Measurements from ENCODE around the gene TMEM245. TPM values are rescaled to one million over a fixed set of nuclear protein-coding genes. Genes with fewer than 3 reads are reported as not detected.
A peak's percentile ranks its signal among the peaks of the same experiment; 100 is the strongest.

Gene TMEM245
- total RNA-seq, 1 donor from 2014 or later = 52.2 TPM

DNA sequence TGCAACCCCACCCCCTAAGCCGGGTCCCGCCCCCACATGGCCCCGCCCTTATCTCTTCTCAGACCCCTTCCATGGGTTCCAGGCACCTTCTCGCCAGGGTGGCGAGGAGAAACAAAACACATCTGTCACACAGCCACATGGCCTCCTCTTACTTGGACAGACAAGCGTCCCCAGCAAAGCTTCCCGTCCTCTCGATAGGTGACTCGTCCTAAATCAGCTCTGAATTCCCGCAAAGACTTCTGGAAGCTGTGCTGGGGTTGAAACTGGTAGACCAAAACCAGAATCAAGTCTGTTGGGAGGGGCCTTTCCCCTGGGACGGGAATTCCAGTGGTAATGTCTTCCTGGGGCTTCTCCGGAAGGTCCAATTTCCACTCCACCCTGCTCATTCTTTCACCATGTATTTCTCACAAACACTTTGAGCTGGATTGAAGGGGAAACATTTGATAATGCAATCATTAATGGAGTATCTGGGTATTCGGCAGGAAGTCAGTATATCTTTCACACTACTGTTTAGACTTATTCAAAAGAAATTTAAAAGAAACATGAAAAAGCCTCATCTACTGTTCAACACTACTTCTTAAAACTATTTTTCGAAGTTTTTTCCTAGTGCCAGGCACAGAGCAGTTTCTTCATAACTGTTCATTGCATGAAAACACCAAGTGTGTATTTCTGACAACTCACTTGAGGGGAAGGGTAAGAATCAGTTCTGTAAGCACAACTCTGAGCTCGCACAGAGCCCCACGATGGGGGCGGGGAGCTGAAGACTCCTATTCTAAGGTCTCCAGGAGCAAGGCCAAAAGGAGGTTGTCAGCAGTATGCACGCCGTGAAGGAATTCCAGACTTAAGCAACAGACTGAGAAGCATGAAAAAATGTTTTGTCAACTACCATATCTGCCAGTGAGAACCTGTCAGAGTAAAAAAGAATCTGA lies 105.8 kb downstream of the TMEM245 start:
- peak overlapping the region; percentile 87 for H3K4me2 ChIP-seq (ENCODE audit: low read length)
- H3K36me3 Mint-ChIP-seq (ENCODE audit: low read depth, unreplicated experiment) = peaks cover 4% of the 10 kb centered on the region
- no peaks in the 10 kb centered on the region for H3K9me3 ChIP-seq (ENCODE audit: insufficient read depth, low read depth, low read length)
- FAIRE-seq (no peak), DNase-seq (ENCODE audit: low read depth) (peak; percentile 63)
- peak overlapping the region; percentile 92 for H3K27ac Mint-ChIP-seq (ENCODE audit: unreplicated experiment)
- H3K79me2 ChIP-seq (ENCODE audit: insufficient read depth, low read length) = peaks cover 30% of the 10 kb centered on the region
- H3K4me3 Mint-ChIP-seq (ENCODE audit: unreplicated experiment) = peak overlapping the region; percentile 89
- no peaks in the 10 kb centered on the region for H3K36me3 ChIP-seq (ENCODE audit: insufficient read depth, low read length)
- peak overlapping the region; percentile 62 for H3K27ac ChIP-seq (ENCODE audit: low read depth, low read length)
- peaks cover 31% of the 10 kb centered on the region for H3K4me1 Mint-ChIP-seq (ENCODE audit: low read depth, unreplicated experiment)
- no peaks in the 10 kb centered on the region for H3K27me3 ChIP-seq (ENCODE audit: insufficient read depth, low read length)
- H3K4me3 ChIP-seq (ENCODE audit: insufficient read depth, low read depth, low read length) = peak overlapping the region; percentile 62
- no peak for TF ChIP-seq EZH2 (IDR thresholded peaks at IDR 0.05; ENCODE audit: insufficient read depth, low read length)
- TF ChIP-seq, protein P1, sequence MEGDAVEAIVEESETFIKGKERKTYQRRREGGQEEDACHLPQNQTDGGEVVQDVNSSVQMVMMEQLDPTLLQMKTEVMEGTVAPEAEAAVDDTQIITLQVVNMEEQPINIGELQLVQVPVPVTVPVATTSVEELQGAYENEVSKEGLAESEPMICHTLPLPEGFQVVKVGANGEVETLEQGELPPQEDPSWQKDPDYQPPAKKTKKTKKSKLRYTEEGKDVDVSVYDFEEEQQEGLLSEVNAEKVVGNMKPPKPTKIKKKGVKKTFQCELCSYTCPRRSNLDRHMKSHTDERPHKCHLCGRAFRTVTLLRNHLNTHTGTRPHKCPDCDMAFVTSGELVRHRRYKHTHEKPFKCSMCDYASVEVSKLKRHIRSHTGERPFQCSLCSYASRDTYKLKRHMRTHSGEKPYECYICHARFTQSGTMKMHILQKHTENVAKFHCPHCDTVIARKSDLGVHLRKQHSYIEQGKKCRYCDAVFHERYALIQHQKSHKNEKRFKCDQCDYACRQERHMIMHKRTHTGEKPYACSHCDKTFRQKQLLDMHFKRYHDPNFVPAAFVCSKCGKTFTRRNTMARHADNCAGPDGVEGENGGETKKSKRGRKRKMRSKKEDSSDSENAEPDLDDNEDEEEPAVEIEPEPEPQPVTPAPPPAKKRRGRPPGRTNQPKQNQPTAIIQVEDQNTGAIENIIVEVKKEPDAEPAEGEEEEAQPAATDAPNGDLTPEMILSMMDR (IDR thresholded peaks at IDR 0.05; ENCODE audit: insufficient read depth, low read depth, low read length) = no peak
- H4K20me1 ChIP-seq (ENCODE audit: insufficient read depth, low read length) = peaks cover 34% of the 10 kb centered on the region
- peaks cover 28% of the 10 kb centered on the region for H3K4me1 ChIP-seq (ENCODE audit: insufficient read depth, low read length)
- peak overlapping the region; percentile 64 for H3K9ac ChIP-seq (ENCODE audit: low read length)
- peak overlapping the region; percentile 68 for H2AFZ ChIP-seq (ENCODE audit: low read depth, low read length)
- H3K9me3 Mint-ChIP-seq (ENCODE audit: unreplicated experiment) = no peaks in the 10 kb centered on the region
- H3K27me3 Mint-ChIP-seq (ENCODE audit: low read depth, unreplicated experiment) = no peaks in the 10 kb centered on the region

DNA sequence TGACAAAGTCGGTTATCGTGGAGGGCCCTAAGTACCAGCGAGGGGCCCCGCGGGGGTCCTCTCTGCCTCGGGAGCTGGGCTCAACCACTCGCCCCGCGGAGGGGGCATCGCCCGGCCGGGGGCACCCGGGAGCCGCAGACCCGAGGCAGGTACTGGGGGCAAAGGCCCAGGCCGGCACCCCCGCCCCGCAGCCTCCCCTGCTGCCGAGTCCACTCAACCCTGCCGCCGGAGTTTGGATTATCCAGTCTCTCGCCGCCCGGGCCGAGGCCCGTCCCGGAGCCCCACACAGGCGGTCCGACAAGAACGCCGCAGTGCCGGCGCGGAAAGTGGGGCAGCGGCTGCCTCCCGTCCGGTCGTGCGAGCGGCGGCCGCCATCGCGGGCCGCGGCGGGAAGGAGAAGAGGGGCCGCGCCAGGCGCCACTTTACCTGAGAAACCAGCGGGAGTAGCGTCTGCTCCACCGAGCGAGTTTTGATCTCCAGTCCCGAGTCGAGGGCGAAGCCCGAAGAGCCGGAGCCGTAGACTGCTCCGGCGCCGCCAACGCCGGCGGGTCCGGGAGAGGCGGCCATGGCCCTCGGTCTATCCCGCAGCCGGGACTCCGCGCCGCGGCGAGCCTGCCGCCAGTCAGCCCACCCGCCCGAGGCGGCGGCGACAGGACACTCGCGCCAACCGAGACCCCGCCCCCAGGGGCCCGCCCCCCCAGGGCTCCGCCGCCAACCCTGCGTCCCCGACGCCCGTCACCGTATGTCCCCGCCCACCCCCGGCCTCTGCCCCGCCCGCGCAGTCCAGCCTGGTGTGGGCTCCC lies 106.7 kb downstream of the TMEM245 start, which contains the start of gene CTNNAL1:
Gene CTNNAL1 (minus strand): TSS at position 624 of the 803 bp plus-strand sequence. CDS start 57 bp downstream, at position 567.
- peak within 1 kb of the TSS; percentile 81 for H3K4me3 ChIP-seq (ENCODE audit: insufficient read depth, low read depth, low read length)
- H3K27me3 ChIP-seq (ENCODE audit: insufficient read depth, low read length) = no peaks in the 10 kb centered on the region
- H3K9me3 ChIP-seq (ENCODE audit: insufficient read depth, low read depth, low read length) = no peaks in the 10 kb centered on the region
- peak; percentile 65 for DNase-seq (ENCODE audit: low read depth)
- peaks cover 28% of the 10 kb centered on the region for H3K4me1 ChIP-seq (ENCODE audit: insufficient read depth, low read length)
- H3K27me3 Mint-ChIP-seq (ENCODE audit: low read depth, unreplicated experiment) = no peaks in the 10 kb centered on the region
- peak within 1 kb of the TSS; percentile 92 for H3K27ac Mint-ChIP-seq (ENCODE audit: unreplicated experiment)
- no peaks in the 10 kb centered on the region for H3K9me3 Mint-ChIP-seq (ENCODE audit: unreplicated experiment)
- peak within 1 kb of the TSS; percentile 91 for H3K4me3 Mint-ChIP-seq (ENCODE audit: unreplicated experiment)
- peak within 1 kb of the TSS; percentile 96 for H3K4me2 ChIP-seq (ENCODE audit: low read length)
- peaks cover 31% of the 10 kb centered on the region for H3K4me1 Mint-ChIP-seq (ENCODE audit: low read depth, unreplicated experiment)
- peak within 1 kb of the TSS; percentile 92 for H3K27ac ChIP-seq (ENCODE audit: low read depth, low read length)
- peaks cover 37% of the 10 kb centered on the region for H4K20me1 ChIP-seq (ENCODE audit: insufficient read depth, low read length)
- TF ChIP-seq, protein P1 (IDR thresholded peaks at IDR 0.05; ENCODE audit: insufficient read depth, low read depth, low read length) = no peak
- TF ChIP-seq EZH2 (IDR thresholded peaks at IDR 0.05; ENCODE audit: insufficient read depth, low read length) = no peak
- no peaks in the 10 kb centered on the region for H3K36me3 ChIP-seq (ENCODE audit: insufficient read depth, low read length)
- FAIRE-seq = no peak
- H3K9ac ChIP-seq (ENCODE audit: low read length) = peak within 1 kb of the TSS; percentile 94
- H3K36me3 Mint-ChIP-seq (ENCODE audit: low read depth, unreplicated experiment) = peaks cover 4% of the 10 kb centered on the region
- peaks cover 39% of the 10 kb centered on the region for H3K79me2 ChIP-seq (ENCODE audit: insufficient read depth, low read length)
- peak within 1 kb of the TSS; percentile 68 for H2AFZ ChIP-seq (ENCODE audit: low read depth, low read length)
